ENCODE measurements around the gene CTXN3. TPM values are rescaled to one million over a fixed set of nuclear protein-coding genes. Genes with fewer than 3 reads are reported as not detected.

The CTXN3 gene
- total RNA-seq, 1 donor = not detected

- DNase-seq (ENCODE audit: low read depth in 2 of 3, low spot score in 2 of 3) = no peak
Observed at GRCh38 chr5:127696683-127697082, 47.8 kb downstream of the CTXN3 start.

DNA sequence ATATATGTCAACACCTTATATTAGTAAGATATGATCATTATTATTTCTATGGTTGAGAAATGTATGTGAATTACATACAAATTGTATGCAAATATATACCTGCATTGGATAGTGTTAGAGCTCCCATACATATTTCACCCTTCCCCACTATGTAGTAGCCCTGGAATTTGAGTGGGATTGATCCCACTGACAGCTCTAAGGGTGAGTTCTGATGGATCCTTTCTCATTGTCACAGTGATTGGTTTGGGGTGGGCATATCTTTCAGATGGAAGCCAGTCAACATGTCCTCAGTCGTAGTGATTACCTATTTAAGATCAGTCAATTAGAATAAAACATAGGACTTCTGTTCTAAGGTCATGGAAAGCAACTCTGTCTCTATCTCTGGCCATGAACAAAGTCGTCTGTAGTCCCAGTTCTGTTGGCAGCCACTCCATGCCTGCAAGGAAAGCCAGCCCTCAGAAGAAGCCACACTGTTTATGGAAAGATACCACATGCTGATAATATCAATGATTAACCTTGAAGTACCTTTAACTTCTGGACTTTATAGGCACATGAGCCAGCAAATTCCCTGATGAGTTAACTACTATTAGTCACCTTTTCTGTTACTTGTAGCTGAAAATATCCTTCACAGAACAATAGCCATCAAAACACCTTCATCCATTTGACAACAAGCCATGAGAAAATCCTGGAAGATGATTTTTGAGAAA, 49.2 kb downstream of the CTXN3 start:
- DNase-seq (ENCODE audit: low read depth in 2 of 3, low spot score in 2 of 3) = no peak

DNA sequence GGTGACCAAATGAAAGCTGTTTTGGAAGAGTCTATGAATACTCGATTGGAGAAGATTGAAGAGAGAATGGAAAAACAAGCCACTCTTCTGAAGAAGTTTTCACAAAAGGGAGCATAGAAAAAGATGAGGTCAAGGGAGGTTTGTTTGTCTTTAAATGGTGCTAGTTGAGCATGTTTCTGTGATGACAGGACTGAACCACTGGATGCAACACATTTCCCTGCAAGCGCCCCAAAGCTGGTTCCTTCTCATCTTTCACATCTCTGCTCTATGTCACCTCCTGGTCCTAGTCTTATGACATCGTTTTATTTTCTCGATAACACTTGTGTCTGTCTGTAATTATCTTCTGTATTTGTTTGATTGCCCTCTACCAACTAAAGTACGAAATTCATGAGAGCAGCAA, 50.5 kb downstream of the CTXN3 start:
- DNase-seq (ENCODE audit: low read depth in 2 of 3, low spot score in 2 of 3) = no peak

DNA sequence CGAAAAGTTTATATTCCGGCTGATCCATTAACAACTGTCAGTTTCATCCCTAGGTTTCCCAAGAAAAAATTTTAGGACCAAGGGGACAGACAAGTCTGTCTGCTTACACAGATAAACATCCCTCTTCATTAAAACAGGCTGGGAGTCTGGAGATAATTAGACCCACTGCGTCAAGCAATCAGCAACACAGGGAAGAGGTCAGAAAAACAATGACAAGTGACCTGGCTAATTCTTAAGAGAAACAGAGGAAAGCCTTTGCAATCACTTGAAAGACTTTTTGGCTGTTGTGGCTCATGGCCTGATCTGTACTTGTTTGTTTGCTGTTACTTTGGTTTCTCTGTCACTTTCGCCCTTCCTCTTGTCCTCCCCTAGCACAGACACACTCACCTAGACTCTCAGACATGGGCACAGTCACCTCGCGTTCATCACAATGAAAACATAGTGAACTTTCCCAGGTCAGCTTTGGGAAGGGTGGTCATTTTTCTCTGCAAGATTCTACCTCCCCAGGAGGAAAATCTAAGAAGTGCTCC, 51.4 kb downstream of the CTXN3 start:
- no peak for DNase-seq (ENCODE audit: low read depth in 2 of 3, low spot score in 2 of 3)

GRCh38 chr5:127702434-127702833, 53.6 kb downstream of the CTXN3 start:
- DNase-seq (ENCODE audit: low read depth in 2 of 3, low spot score in 2 of 3) = no peak

DNA sequence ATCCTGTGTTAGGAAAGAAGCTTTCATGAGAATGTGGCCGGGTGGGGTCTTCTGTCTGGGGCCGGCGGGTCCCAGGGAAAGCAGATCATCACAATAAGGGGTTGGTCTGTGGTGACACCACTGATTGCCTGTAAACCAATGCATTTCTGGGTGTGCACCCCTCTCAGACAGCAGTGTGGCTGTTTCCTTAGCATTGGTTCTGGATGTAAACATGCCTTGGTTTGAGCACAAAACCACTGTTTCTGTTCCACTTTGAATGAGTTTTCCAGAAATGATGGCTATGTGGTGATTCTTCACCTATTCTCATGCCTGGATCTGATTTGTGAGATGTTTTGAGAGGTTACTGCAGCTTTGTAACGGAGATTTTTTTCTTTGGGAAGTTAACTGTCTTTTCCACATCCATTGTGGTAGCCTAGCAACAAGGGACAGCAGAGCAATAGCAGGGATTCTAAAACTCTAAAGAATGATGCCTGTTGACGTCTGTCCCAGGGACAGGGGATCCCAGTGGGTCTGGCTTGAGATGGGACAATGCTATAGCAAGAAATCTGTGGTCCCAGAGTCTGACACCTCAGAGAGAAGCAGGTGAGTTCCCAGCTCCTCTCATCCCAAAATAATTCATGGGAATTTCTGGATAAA, 54.2 kb downstream of the CTXN3 start, which contains the start of gene CCDC192:
Gene CCDC192 (plus strand): TSS at position 466 of the 636 bp plus-strand sequence. CDS start 55 bp downstream, at position 521.
- DNase-seq (ENCODE audit: low read depth in 2 of 3, low spot score in 2 of 3) = no peak

DNA sequence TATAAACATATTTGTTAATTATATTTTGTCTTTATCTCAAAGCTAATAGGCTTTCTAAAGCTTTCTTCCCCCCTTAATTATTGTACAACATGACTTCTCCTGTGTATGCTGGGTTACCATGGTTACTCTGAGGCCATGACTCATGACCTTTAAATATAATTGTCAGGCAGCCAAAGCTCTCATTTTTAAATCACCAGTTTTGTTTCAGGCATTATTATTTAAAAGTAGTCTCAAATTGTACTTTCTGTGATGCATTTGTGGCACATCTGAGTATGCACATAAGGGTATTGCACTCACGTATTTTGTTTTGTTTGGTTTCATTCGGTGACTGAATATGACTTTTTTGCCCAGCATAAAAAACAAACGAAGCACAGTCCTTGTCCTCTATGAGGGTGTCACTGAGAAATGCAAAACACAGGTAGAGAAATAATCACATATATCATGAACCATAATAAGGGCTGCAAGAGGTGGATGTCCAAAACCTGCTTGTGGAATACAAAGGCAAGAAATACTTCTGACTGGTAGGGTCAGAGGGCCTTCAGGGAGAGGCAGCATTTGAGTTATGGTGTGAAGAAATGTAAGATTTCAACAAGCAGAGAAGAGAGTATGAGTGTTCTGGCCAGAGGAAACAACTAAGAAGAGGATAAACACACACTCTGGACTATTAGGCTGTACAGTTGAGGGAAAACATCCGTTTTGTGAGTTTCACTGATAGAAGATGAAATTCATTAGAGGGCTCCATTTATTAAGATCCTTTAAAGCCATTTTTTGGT, 56.4 kb downstream of the CTXN3 start:
- DNase-seq (ENCODE audit: low read depth in 2 of 3, low spot score in 2 of 3) = peak in 2 of 3 donors; percentile 84 to 88

DNA sequence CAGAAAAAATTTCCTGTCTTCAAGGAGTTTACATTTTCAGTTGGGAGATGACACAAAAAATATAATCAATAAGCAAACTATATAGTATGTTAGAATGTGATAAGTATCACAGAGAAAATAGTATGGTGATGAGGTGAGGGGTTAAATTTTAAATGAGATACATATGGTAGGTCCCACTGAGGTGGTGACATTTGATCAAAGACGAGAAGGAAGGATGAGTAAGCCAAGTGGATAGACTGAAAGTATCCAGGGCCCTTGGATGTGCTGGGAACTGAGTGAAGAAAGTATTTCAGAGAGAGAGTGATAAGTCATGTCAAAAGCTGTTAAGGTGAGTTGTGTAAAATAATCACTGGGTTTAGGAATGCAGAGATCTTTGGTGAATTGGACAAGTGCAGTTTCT, 57.8 kb downstream of the CTXN3 start:
- DNase-seq (ENCODE audit: low read depth in 2 of 3, low spot score in 2 of 3) = no peak

- DNase-seq (ENCODE audit: low read depth in 2 of 3, low spot score in 2 of 3) = no peak
Observed at GRCh38 chr5:127707209-127707608, 58.3 kb downstream of the CTXN3 start.

Other genes with a start within 250 kb of the CTXN3 start
- gene PRRC1, start 131.4 kb upstream of the CTXN3 start, total RNA-seq = 18.9 TPM
- gene CCDC192, start 54.3 kb downstream of the CTXN3 start, total RNA-seq = not detected

Measured in hematopoietic multipotent progenitor cell (in vitro differentiated cells).